ENCODE data around the gene KRT40.
"Not testable (repeated sequence)": the region's sequence is repeated elsewhere in the genome, so short reads cannot be mapped to it uniquely, and the experiment has no call there.

The KRT40 gene

DNA sequence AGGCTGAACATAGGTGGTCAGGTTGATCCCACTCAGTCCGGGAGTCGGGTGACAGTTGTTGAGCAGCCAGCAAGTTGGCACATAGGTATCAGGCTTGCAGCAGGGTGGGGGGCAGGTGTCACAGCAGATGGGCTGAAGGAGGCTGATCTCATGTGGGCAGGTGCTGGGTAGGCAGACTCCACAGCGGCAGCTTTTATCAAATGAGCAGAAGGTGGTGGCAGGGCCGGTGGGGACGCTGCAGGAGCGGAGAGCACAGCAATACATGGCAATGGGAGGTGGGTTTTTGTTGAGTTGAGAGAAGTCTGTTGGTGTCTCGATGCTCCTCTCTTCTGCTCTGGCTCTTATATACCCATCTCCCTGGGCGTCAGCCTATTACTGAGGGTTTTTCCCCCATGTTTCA, 24.7 kb upstream of the KRT40 start, which contains the start of gene KRTAP3-1:
Gene KRTAP3-1, minus strand, starts transcription at position 318 of the 400 bp plus-strand sequence. Its CDS starts 54 bp downstream, at position 264.
- Mint-ChIP-seq H3K27me3 (no peaks in the 10 kb centered on the region), H3K9me3 (no peaks in the 10 kb centered on the region), H3K27ac (no peak within 1 kb of the TSS), H3K4me1 (no peaks in the 10 kb centered on the region), H3K4me3 (no peak within 1 kb of the TSS)
- ATAC-seq: no peak
- DNase-seq: no peak

DNA sequence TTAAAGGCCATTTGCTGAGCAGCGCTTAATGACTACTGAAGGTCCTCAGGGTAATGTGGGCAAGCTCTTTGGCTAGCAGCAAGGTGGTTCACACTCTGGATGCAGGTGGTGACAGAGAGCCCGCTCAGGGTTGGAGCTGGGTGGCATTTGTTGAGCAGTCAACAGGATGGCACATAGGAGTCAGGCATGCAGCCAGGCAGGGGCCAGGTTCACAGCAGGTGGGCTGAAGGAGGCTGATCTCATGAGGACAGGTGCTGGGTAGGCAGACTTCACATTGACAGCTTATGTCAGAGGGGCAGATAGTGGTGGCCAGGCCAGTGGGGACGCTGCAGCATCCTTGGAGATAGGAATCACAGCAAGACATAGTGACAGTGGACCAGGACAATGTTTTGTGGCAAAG, 20.3 kb upstream of the KRT40 start:
- ATAC-seq: no peak

DNA sequence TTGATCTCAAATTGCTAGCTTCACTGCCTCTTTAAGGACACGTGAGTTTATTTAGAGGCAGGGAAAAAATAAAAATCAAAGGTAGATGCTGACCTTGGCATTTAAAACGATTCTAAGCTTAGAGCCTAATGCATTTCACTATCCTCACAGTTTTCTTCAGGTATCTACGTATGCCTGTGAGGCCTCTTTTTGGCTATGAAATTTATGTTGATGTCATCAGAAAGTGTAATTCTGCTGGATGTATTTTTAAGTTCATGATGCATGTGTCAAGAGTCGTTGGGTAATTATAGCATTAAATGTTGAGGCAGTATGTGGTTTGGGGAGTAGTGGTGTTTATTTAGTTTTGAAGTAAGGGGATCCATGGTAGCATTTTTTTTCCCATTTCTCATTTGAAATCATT, 19.8 kb upstream of the KRT40 start:
- no peak for DNase-seq
- no peaks in the 10 kb centered on the region for H3K9me3 Mint-ChIP-seq
- H3K27ac Mint-ChIP-seq: no peak overlapping the region
- ATAC-seq: no peak
- peaks cover 8% of the 10 kb centered on the region for H3K27me3 Mint-ChIP-seq
- no peak overlapping the region for H3K4me3 Mint-ChIP-seq
- H3K4me1 Mint-ChIP-seq: no peaks in the 10 kb centered on the region

More for the DNA sequence above, 20.3 kb upstream of the KRT40 start:
- Mint-ChIP-seq H3K4me3 (no peak overlapping the region), H3K27ac (peak overlapping the region in 1 of 2 donors; percentile 51), H3K9me3 (no peaks in the 10 kb centered on the region), H3K4me1 (no peaks in the 10 kb centered on the region), H3K27me3 (peaks cover 4% of the 10 kb centered on the region)
- DNase-seq: no peak

DNA sequence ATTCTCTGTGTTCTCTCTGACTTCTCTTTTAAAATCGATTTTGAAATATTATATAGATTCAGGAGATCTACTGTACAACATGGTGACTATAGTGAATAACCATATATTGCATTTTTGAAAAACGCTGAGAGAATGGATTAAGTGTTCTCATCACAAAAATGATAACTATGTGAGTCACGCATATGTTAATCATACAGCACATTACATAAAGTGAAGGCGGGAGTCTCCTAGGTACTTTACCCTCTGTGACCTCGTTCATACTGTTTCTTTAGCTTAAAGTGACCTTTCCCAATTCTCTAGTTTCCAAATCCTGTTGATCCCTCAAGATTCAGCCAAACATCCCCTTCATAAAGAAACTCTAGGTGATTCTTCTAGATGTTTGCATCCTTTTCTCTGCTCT, 18.7 kb upstream of the KRT40 start:
- Mint-ChIP-seq H3K4me1 (no peaks in the 10 kb centered on the region), H3K27ac (no peak overlapping the region), H3K9me3 (no peaks in the 10 kb centered on the region), H3K4me3 (no peak overlapping the region), H3K27me3 (peaks cover 16% of the 10 kb centered on the region)
- DNase-seq (no peak), ATAC-seq (no peak)

DNA sequence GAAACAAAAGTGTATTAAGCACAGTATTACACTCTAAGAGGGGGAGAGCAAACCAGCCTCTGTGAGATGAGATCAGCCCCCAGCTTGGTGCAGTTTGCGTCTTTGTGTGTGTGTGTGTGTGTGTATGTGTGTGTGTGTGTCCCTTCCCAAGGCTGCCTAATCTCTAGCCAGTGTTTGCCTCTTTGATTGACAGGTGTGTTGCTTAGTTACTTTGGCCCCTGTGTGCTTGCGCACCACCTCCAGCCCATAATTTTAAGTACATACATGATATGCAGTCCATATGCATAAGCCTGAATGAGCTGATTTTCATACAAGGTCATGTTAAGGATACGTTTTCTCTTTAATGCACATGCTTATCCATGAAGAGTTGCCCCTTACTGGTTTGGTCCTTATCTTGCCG, 17.7 kb upstream of the KRT40 start:
- Mint-ChIP-seq H3K4me3 (no peak overlapping the region), H3K27me3 (peaks cover 24% of the 10 kb centered on the region), H3K27ac (no peak overlapping the region), H3K9me3 (no peaks in the 10 kb centered on the region), H3K4me1 (no peaks in the 10 kb centered on the region)
- ATAC-seq (no peak), DNase-seq (no peak)

DNA sequence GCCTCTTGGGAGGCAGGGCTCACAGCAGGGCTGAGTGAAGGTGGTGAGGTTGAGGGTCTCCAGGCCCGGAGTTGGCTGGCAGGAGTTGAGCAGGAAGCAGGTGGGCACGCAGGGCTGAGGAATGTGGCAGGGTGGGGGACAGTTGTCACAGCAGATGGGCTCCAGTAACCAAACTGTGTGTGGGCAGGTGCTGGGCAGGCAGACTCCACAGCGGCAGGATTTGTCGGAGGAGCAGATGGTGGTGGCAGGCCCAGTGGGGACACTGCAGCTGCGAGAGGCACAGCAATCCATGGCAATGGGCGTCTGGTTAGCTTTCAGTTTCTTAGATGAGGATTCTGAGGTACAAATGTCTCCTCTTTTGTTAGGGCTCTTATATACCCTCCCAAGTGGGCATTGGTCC, 15.4 kb upstream of the KRT40 start, which contains the start of gene KRTAP3-2:
Gene KRTAP3-2, minus strand, starts transcription at position 344 of the 400 bp plus-strand sequence. Its CDS starts 53 bp downstream, at position 291.
- H3K4me1 Mint-ChIP-seq, DNase-seq, H3K4me3 Mint-ChIP-seq, ATAC-seq, H3K27ac Mint-ChIP-seq, H3K9me3 Mint-ChIP-seq: not testable (repeated sequence)
- H3K27me3 Mint-ChIP-seq: peaks cover 31% of the 10 kb centered on the region

DNA sequence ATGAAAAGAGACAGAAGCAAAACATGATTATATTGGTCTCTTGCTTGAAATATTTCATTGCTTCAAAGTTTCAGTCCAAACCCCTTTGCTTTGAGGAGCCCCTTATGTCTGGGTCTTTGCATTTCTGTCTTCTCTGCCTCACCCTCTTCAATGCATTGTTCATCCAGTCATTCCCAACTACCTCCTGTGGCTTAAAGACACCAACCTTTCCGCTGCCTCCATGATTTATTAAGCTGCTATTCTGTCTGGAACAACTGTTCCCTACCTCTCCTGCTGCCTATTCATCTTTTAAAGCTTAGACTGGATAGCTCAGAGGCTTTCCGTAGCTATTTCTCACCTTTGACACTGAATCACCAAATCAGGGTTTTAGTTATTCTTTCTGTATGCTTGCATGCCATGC, 13.2 kb upstream of the KRT40 start:
- ATAC-seq (no peak), DNase-seq (no peak)
- H3K4me3 Mint-ChIP-seq: no peak overlapping the region
- no peaks in the 10 kb centered on the region for H3K4me1 Mint-ChIP-seq
- H3K27me3 Mint-ChIP-seq: peaks cover 44% of the 10 kb centered on the region
- no peak overlapping the region for H3K27ac Mint-ChIP-seq
- no peaks in the 10 kb centered on the region for H3K9me3 Mint-ChIP-seq

DNA sequence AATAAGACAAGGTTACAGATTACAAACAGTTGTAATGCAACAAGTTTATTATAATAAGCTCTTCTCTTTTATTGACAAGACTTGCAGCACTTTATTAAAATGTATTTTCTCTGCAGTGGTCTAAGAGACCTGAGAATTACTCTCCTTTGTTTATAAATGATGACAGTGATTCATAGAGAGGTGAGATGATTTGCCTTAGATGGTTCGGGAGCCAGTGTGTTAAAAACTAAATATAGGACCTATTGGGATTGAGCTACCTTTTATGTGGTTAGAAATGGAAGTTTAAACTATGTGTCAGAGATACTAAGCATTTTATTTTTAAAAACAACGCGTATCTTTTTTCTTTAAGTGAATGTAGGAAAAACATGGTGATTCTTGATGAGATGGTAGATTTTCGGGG, 12.7 kb upstream of the KRT40 start:
- Mint-ChIP-seq H3K27ac (no peak overlapping the region), H3K27me3 (peaks cover 47% of the 10 kb centered on the region), H3K4me3 (no peak overlapping the region), H3K9me3 (no peaks in the 10 kb centered on the region), H3K4me1 (no peaks in the 10 kb centered on the region)
- DNase-seq (no peak), ATAC-seq (no peak)

DNA sequence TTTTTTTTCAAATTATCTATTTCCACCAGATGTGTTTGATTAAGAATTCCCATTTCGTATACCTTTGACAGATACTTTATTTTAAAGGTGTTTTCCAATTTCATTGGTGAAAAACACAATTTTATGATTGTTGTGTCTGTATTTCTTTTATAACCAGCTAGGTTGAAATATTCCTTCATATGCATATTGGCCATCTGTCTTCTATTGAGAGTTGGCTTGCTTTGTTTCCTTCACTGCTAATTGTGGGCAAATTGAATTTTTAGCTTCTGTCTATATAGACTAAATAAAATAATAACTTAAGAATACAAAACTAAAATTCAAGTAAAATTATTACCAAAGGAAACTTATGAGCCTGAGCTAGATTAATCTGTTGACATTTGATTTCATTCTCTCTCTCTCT, 11.0 kb upstream of the KRT40 start:
- H3K27me3 Mint-ChIP-seq: peaks cover 47% of the 10 kb centered on the region
- no peaks in the 10 kb centered on the region for H3K9me3 Mint-ChIP-seq
- no peak for DNase-seq

DNA sequence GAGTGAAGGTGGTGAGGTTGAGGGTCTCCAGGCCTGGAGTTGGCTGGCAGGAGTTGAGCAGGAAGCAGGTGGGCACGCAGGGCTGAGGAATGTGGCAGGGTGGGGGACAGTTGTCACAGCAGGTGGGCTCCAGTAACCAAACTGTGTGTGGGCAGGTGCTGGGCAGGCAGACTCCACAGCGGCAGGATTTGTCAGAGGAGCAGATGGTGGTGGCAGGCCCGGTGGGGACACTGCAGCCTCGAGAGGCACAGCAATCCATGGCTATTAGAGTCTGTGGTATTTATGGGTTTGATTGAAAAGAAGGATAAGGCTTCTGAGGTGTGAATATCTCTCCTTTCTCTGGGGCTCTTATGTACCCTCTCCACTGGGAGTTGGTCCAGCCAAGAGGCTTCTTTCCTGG, 9.7 kb upstream of the KRT40 start, which contains the start of gene KRTAP3-3:
Gene KRTAP3-3, minus strand, starts transcription at position 326 of the 400 bp plus-strand sequence. Its CDS starts 67 bp downstream, at position 259.
- H3K27ac Mint-ChIP-seq: no peak within 1 kb of the TSS

More for the DNA sequence above, 11.0 kb upstream of the KRT40 start:
- no peak for ATAC-seq
- Mint-ChIP-seq H3K4me3 (no peak overlapping the region), H3K4me1 (no peaks in the 10 kb centered on the region), H3K27ac (no peak overlapping the region)

DNA sequence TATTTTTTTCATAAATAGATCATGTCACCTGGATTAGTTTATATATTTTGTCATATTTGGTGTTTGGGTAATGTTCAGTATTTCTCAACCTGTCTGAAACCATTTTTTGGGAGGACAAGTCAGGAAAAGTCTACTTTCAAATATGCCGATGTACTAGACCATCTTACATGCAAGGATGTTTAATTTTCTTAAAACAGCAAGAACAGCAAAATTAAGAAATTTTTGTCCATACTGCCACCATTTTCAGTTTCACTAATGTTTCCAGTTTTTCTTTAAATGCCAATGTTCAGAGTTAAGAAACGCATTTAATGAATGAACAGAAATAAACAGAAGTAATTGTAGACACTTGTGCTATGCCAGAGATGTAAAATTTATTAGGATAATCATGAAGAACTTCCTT, 9.0 kb upstream of the KRT40 start:
- Mint-ChIP-seq H3K9me3 (no peaks in the 10 kb centered on the region), H3K4me3 (no peak overlapping the region), H3K4me1 (no peaks in the 10 kb centered on the region), H3K27ac (no peak overlapping the region), H3K27me3 (peaks cover 33% of the 10 kb centered on the region)
- DNase-seq: no peak
- no peak for ATAC-seq

More for the DNA sequence above, 9.7 kb upstream of the KRT40 start, which contains the start of gene KRTAP3-3:
- H3K4me1 Mint-ChIP-seq: no peaks in the 10 kb centered on the region
- H3K27me3 Mint-ChIP-seq: peaks cover 38% of the 10 kb centered on the region
- H3K4me3 Mint-ChIP-seq: no peak within 1 kb of the TSS
- ATAC-seq: no peak
- DNase-seq: no peak
- H3K9me3 Mint-ChIP-seq: no peaks in the 10 kb centered on the region

DNA sequence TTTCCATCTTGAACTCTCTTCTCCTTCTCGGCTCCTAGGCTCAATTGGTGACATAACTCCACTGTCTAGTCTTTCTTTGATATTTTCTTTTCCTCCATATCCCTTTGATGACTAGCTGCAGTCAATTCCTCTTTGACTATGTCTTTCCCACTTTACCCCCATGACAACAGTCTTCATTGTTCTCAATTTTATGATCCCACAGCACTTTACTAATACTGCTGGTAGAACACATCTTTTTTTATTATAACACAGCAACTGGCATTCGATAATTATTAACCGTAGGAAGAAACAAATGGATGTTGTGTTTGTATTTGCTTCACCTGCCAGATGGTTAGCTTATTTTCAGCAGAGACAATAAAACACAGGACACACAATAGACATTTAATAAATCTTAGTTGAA, 8.5 kb upstream of the KRT40 start:
- no peak for ATAC-seq
- Mint-ChIP-seq H3K27ac (no peak overlapping the region), H3K4me1 (no peaks in the 10 kb centered on the region), H3K4me3 (no peak overlapping the region), H3K9me3 (no peaks in the 10 kb centered on the region), H3K27me3 (peaks cover 30% of the 10 kb centered on the region)
- no peak for DNase-seq

DNA sequence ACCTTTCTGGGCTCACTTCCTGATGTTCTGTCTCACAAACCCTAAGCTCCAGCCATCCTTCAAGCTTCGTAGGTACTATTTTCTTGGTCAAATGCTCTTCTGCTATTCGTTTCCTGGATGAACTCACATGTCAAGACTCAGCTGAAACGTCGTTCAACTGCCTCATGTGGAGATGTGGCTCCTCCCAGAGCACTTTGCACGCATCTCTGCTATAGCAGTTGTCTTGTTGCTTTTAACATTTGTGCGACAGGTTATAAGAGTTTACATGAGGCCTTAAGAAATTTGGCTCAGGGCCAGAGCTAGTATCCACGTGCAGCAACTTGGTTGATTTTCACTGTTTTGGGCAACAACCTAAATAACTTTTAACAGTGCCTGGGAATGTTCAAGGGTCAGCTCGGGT, 2.8 kb upstream of the KRT40 start:
- no peaks in the 10 kb centered on the region for H3K9me3 Mint-ChIP-seq

DNA sequence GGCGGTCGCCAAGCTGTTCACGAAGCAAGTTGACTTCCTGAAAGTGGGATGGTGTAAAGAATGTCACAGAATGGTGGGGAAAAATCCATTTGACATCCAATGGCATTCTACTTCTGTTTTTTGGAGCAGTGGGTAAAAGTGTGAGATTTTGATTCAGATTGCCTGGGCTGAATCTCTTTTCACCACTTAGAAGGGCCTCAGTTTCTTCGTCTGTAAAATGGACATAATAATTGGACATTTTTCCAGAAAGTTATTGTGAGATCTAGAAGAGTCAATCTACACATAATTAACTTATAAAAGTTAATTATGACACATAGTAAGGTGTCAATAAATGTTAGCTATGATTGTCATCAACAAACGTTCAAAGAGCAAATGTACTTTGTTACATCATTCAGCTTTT, 3.0 kb downstream of the KRT40 start:
- H3K4me3 Mint-ChIP-seq: no peak overlapping the region
- H3K4me1 Mint-ChIP-seq: no peaks in the 10 kb centered on the region
- peaks cover 17% of the 10 kb centered on the region for H3K27me3 Mint-ChIP-seq
- ATAC-seq (no peak), DNase-seq (no peak)
- no peaks in the 10 kb centered on the region for H3K9me3 Mint-ChIP-seq
- H3K27ac Mint-ChIP-seq: no peak overlapping the region

More for the DNA sequence above, 2.8 kb upstream of the KRT40 start:
- no peak overlapping the region for H3K27ac Mint-ChIP-seq
- ATAC-seq (no peak), DNase-seq (no peak)
- no peak overlapping the region for H3K4me3 Mint-ChIP-seq
- H3K4me1 Mint-ChIP-seq: no peaks in the 10 kb centered on the region
- H3K27me3 Mint-ChIP-seq: peaks cover 8% of the 10 kb centered on the region

DNA sequence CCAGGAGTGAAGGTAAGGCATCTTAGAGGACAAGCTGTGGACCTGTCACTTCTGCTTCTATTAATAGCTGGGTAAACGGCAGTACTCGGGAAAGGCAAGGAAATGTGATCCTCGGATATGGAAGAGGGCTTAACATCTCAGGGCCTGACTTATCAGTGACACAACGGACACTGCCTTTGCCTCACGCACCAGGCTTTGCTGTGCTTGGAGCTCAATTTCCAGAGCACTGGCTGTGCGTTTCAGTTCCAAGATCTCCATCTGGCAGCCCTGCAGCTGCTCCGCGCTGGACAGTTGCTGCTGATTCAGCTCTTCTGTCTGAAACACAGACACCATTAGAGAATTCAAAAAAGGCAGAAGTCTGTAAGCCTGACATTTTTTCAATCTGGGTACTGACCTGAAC, 3.5 kb downstream of the KRT40 start:
- no peaks in the 10 kb centered on the region for H3K9me3 Mint-ChIP-seq

DNA sequence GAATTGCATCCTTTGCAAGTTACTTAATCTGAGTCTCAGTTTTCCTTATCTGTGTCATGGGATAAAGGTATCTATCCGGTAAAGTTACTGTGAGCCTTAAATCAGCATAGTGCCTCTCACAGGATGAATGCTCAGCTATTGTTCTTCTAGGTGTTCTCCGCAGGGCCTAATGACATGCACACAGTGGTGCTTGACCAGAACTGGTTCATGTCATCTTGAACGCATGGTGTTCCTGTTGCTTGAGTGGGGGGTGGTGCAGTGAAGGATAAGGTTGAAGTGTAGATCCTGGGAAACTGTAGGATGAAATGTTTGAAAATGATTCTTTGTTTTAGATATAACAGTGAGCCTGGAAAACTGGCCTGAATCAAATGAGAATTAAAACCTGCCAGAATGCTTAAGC, 4.0 kb downstream of the KRT40 start:
- no peak for ATAC-seq
- Mint-ChIP-seq H3K27ac (no peak overlapping the region), H3K4me3 (no peak overlapping the region), H3K9me3 (no peaks in the 10 kb centered on the region), H3K4me1 (no peaks in the 10 kb centered on the region), H3K27me3 (peaks cover 19% of the 10 kb centered on the region)
- no peak for DNase-seq

More for the DNA sequence above, 3.5 kb downstream of the KRT40 start:
- no peaks in the 10 kb centered on the region for H3K4me1 Mint-ChIP-seq
- ATAC-seq: no peak
- no peak overlapping the region for H3K27ac Mint-ChIP-seq
- no peak for DNase-seq
- H3K4me3 Mint-ChIP-seq: no peak overlapping the region
- peaks cover 19% of the 10 kb centered on the region for H3K27me3 Mint-ChIP-seq

DNA sequence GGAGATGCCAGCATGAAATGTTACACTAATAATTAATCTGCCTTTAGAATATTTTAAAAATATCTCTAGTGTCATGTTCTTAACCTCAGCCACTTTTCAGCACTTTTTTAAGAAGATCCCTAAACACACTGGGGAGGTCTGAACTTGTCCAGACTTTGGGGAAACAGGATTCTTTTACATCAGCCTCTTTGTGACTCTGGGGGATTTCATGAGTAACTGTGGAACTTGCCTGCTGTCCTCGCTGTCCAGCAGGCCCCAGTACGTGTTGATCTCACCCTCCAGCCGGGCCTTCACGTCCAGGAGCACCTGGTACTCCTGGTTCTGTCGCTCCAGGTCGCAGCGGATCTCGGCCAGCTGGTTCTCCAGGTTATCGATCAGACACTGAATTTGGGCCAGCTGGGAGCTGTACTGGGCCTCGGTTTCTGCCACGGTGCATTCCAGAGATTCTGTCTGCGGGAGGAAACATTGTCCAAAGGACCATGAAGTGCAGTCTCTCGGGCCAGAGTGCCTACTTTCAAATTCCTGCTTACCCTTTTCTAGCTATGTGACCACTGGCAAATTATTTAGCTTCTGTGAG, 5.5 kb downstream of the KRT40 start:
- H3K4me3 Mint-ChIP-seq: no peak overlapping the region
- no peak for ATAC-seq
- no peaks in the 10 kb centered on the region for H3K4me1 Mint-ChIP-seq
- H3K9me3 Mint-ChIP-seq: no peaks in the 10 kb centered on the region
- peaks cover 12% of the 10 kb centered on the region for H3K27me3 Mint-ChIP-seq
- no peak overlapping the region for H3K27ac Mint-ChIP-seq
- no peak for DNase-seq
